Psoas muscle (tissue), 8 donors: ENCODE data around the gene CRNN. TPM values are rescaled to one million over a fixed set of nuclear protein-coding genes. Genes with fewer than 3 reads are reported as not detected.

Source experiments
- ATAC-seq, 4 donors: fragments of 200-7000 bp; cut with Tn5 transposase; one replicate each; pipeline ENCODE4 v1.9.1; 2020; ENCODE audit warnings: moderate library complexity in 3 of 4, mild to moderate bottlenecking in 2 of 4
- DNase-seq, 2 donors: peaks; one replicate each; pipeline ENCODE4 v3.0.0-alpha.2; 2020
- H3K27ac ChIP-seq: fragments of 200-600 bp; one replicate; pipeline ENCODE4 v1.8.0; 2022
- H3K27me3 ChIP-seq, 3 donors: fragments of 200-600 bp in 1 of 3; one replicate each; pipeline versions ENCODE4 v1.6.1 to v1.8.0; 2013 to 2022; ENCODE audit warnings: low read length in 2 of 3, mild to moderate bottlenecking in 2 of 3, moderate library complexity in 1 of 3; ENCODE audit not compliant: insufficient read depth in 3 of 3
- H3K36me3 ChIP-seq, 2 donors: fragments of 200-600 bp in 1 of 2; one replicate each; pipeline versions ENCODE4 v1.6.1 to v1.8.0; 2013 to 2022; ENCODE audit warnings: low read depth in 1 of 2, mild to moderate bottlenecking in 1 of 2, moderate library complexity in 1 of 2; ENCODE audit not compliant: insufficient read depth in 1 of 2
- H3K4me1 ChIP-seq: fragments of 200-600 bp; one replicate; pipeline ENCODE4 v1.8.0; 2022
- H3K4me3 ChIP-seq: fragments of 200-600 bp; one replicate; pipeline ENCODE4 v1.8.0; 2022; ENCODE audit warnings: mild to moderate bottlenecking
- H3K9me3 ChIP-seq: fragments of 200-600 bp; one replicate; pipeline ENCODE4 v1.8.0; 2022
- CTCF ChIP-seq: fragments of 200-600 bp; IDR thresholded peaks from one replicate; pipeline ENCODE4 v1.8.0; 2022; ENCODE audit warnings: antibody characterized with exemption
- WGBS, 3 donors: extraction: QIAGEN DNeasy Blood & Tissue Kit; methylation state at CpG; one replicate each; pipeline versions ENCODE4 v1.1.6 to v1.1.7; 2013; 5-methylcytosine and 5-hydroxymethylcytosine counted together
- intact Hi-C, 2 donors: fragments of 100-400 bp; cut with DNase I; formaldehyde crosslinking; loops; one replicate each; pipeline versions ENCODE4 v1.11.0 to v1.14.2; 2022
- polyA plus RNA-seq, 3 donors: library from polyadenylated mRNA; stranded (reverse); fragments of 200-250 nt; gene quantifications; one replicate each; pipeline ENCODE4 v1.2.3, GENCODE V29; 2013
- total RNA-seq, 4 donors: library from RNA; stranded (reverse); fragmentation: NEBNext Ultra II Directional in 2 of 4; extraction: Animal tissue kit (Norgen Biotek cat#: 25700) in 2 of 4; gene quantifications; one replicate each; pipeline versions ENCODE4 v1.2.1 to v1.2.4, GENCODE V29; 2021 to 2023
- donor health status: healthy with polysubstance abuse.
- donor health status: DM: no; HTN: no; CAD: no; lungs with moderate emphysema.
- donor health status: Bipolar disorder and iron deficiency.
- donor health status: healthy.
- donor health status: DM: yes; HTN: yes; CAD: no.
- donor health status: DM: no; HTN: no; CAD: no.
- donor health status: DM: no; HTN: no; CAD: no.
- donor health status: DM: yes; HTN: yes; CAD: no.

CRNN gene
- total and polyA plus RNA-seq, 7 donors, result 0.28 to 0.30 TPM; not detected in 5

GRCh38 chr1:152459596-152460528, 45.8 kb upstream of the CRNN start:
- DNase-seq (peak; percentile 70 to 78), ATAC-seq (peak in 3 of 4 donors; percentile 37 to 59 (median 50))
- Histone ChIP-seq H3K27me3 (no peaks in the 10 kb centered on the region), H3K9me3 (no peaks in the 10 kb centered on the region), H3K4me1 (no peaks in the 10 kb centered on the region), H3K4me3 (peak overlapping the region; percentile 2), H3K27ac (no peak overlapping the region), H3K36me3 (no peaks in the 10 kb centered on the region)
- TF ChIP-seq CTCF, result peak; percentile 59
- WGBS, 3 donors, result 16 to 25% (median 23%) methylated on average over 8 of the region's 8 CpGs
- intact Hi-C loops, result loop anchor here (5.0 kb wide), 3 partner anchors 268 to 408 kb away; no protein-coding TSS in a partner anchor

GRCh38 chr1:152458384-152459185, 44.5 kb upstream of the CRNN start:
- DNase-seq (peak; percentile 64 to 72), ATAC-seq (peak; percentile 54 to 79 (median 72))
- no peaks in the 10 kb centered on the region for H3K36me3 ChIP-seq
- no peaks in the 10 kb centered on the region for H3K27me3 ChIP-seq
- H3K9me3 ChIP-seq, result no peaks in the 10 kb centered on the region
- WGBS, 3 donors, result 26 to 30% (median 29%) methylated on average over 11 of the region's 11 CpGs
- H3K27ac ChIP-seq, result no peak overlapping the region
- TF ChIP-seq CTCF, result peak; percentile 77
- no peak overlapping the region for H3K4me3 ChIP-seq
- H3K4me1 ChIP-seq, result no peaks in the 10 kb centered on the region
- intact Hi-C loops, result loop anchor here (5.0 kb wide), 3 partner anchors 266 to 406 kb away; no protein-coding TSS in a partner anchor

GRCh38 chr1:152457561-152457960, 43.5 kb upstream of the CRNN start:
- TF ChIP-seq CTCF, result no peak
- H3K36me3 ChIP-seq, result no peaks in the 10 kb centered on the region
- no peak for DNase-seq
- H3K27ac ChIP-seq, result no peak overlapping the region
- intact Hi-C loops, result loop anchor here (5.0 kb wide), 3 partner anchors 265 to 405 kb away; no protein-coding TSS in a partner anchor
- H3K4me3 ChIP-seq, result no peak overlapping the region
- H3K9me3 ChIP-seq, result no peaks in the 10 kb centered on the region
- H3K27me3 ChIP-seq, result no peaks in the 10 kb centered on the region
- ATAC-seq, result no peak
- no peaks in the 10 kb centered on the region for H3K4me1 ChIP-seq
- WGBS, 3 donors, result 61 to 83% (median 64%) methylated on average over 2 of the region's 2 CpGs

GRCh38 chr1:152457071-152457470, 43.0 kb upstream of the CRNN start:
- intact Hi-C loops, result loop anchor here (5.0 kb wide), 3 partner anchors 265 to 405 kb away; no protein-coding TSS in a partner anchor

More at GRCh38 chr1:152457071-152457470, 43.0 kb upstream of the CRNN start:
- H3K4me1 ChIP-seq, result no peaks in the 10 kb centered on the region
- WGBS, 3 donors, result 79 to 94% (median 83%) methylated on average over 1 of the region's 1 CpG
- DNase-seq (no peak), ATAC-seq (no peak)
- H3K4me3 ChIP-seq, result no peak overlapping the region
- H3K27me3 ChIP-seq, result no peaks in the 10 kb centered on the region
- H3K27ac ChIP-seq, result no peak overlapping the region
- no peaks in the 10 kb centered on the region for H3K36me3 ChIP-seq
- TF ChIP-seq CTCF, result no peak
- no peaks in the 10 kb centered on the region for H3K9me3 ChIP-seq
